Mammary epithelial cell (primary cell): Measurements from ENCODE around the gene EDARADD.

ENCODE experiments used
- CTCF ChIP-seq, 2 donors: IDR thresholded peaks in 1 of 2; conservative IDR thresholded peaks in 1 of 2; 2 replicates each; pipeline ENCODE4 v1.5.1; 2011 to 2012; ENCODE audit warnings: inconsistent platforms in 2 of 2, low read length in 2 of 2, mild to moderate bottlenecking in 2 of 2, control low read depth in 1 of 2, low read depth in 1 of 2; ENCODE audit not compliant: insufficient read depth in 1 of 2; ENCODE audit errors: extremely low read depth in 1 of 2
- EZH2 ChIP-seq: IDR thresholded peaks from 2 replicates; pipeline ENCODE4 v1.6.1; 2012; ENCODE audit warnings: low read length, inconsistent platforms, borderline replicate concordance

GRCh38 chr1:236361909-236362590 is 32.0 kb upstream of the EDARADD start:
- TF ChIP-seq CTCF (conservative IDR thresholded peaks at IDR 0.05 in 1 of 2, IDR thresholded peaks at IDR 0.05 in 1 of 2; ENCODE audit: extremely low read depth in 1 of 2, insufficient read depth in 1 of 2, low read depth in 1 of 2, low read length in 2 of 2) (no peak), EZH2 (no peak)
